ENCODE measurements around the gene GPC1.

DNA sequence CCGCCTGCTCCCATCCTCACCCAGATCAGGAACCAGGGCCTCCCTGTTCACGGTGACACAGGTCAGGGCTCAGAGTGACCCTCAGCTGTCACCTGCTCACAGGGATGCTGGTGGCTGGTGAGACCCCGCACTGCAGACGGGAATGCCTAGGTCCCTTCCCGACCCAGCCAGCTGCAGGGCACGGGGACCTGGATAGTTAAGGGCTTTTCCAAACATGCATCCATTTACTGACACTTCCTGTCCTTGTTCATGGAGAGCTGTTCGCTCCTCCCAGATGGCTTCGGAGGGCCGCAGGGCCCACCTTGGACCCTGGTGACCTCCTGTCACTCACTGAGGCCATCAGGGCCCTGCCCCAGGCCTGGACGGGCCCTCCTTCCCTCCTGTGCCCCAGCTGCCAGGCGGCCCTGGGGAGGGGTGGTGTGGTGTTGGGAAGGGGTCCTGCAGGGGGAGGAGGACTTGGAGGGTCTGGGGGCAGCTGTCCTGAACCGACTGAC is 31.7 kb downstream of the GPC1 start:
- no peak for TF ChIP-seq EZH2 (IDR thresholded peaks at IDR 0.05; ENCODE audit: low read depth, unreplicated experiment)
- no peak for TF ChIP-seq JUNB (IDR thresholded peaks at IDR 0.05; ENCODE audit: unreplicated experiment)
- no peak for TF ChIP-seq STAT1 (IDR thresholded peaks at IDR 0.05; ENCODE audit: unreplicated experiment)
- TF ChIP-seq EZH2phosphoT487 (IDR thresholded peaks at IDR 0.05; ENCODE audit: unreplicated experiment), result no peak
- TF ChIP-seq, protein P1, sequence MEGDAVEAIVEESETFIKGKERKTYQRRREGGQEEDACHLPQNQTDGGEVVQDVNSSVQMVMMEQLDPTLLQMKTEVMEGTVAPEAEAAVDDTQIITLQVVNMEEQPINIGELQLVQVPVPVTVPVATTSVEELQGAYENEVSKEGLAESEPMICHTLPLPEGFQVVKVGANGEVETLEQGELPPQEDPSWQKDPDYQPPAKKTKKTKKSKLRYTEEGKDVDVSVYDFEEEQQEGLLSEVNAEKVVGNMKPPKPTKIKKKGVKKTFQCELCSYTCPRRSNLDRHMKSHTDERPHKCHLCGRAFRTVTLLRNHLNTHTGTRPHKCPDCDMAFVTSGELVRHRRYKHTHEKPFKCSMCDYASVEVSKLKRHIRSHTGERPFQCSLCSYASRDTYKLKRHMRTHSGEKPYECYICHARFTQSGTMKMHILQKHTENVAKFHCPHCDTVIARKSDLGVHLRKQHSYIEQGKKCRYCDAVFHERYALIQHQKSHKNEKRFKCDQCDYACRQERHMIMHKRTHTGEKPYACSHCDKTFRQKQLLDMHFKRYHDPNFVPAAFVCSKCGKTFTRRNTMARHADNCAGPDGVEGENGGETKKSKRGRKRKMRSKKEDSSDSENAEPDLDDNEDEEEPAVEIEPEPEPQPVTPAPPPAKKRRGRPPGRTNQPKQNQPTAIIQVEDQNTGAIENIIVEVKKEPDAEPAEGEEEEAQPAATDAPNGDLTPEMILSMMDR (conservative IDR thresholded peaks at IDR 0.05; ENCODE audit: low read depth in 2 of 2), result no peak
- TF ChIP-seq CREB1 (CRISPR knock-in tag; IDR thresholded peaks at IDR 0.05; ENCODE audit: low read depth), result no peak
- TF ChIP-seq POLR2AphosphoS5 (IDR thresholded peaks at IDR 0.05; ENCODE audit: low read depth), result no peak
- TF ChIP-seq, protein P2, sequence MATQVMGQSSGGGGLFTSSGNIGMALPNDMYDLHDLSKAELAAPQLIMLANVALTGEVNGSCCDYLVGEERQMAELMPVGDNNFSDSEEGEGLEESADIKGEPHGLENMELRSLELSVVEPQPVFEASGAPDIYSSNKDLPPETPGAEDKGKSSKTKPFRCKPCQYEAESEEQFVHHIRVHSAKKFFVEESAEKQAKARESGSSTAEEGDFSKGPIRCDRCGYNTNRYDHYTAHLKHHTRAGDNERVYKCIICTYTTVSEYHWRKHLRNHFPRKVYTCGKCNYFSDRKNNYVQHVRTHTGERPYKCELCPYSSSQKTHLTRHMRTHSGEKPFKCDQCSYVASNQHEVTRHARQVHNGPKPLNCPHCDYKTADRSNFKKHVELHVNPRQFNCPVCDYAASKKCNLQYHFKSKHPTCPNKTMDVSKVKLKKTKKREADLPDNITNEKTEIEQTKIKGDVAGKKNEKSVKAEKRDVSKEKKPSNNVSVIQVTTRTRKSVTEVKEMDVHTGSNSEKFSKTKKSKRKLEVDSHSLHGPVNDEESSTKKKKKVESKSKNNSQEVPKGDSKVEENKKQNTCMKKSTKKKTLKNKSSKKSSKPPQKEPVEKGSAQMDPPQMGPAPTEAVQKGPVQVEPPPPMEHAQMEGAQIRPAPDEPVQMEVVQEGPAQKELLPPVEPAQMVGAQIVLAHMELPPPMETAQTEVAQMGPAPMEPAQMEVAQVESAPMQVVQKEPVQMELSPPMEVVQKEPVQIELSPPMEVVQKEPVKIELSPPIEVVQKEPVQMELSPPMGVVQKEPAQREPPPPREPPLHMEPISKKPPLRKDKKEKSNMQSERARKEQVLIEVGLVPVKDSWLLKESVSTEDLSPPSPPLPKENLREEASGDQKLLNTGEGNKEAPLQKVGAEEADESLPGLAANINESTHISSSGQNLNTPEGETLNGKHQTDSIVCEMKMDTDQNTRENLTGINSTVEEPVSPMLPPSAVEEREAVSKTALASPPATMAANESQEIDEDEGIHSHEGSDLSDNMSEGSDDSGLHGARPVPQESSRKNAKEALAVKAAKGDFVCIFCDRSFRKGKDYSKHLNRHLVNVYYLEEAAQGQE (IDR thresholded peaks at IDR 0.05; ENCODE audit: unreplicated experiment), result no peak
- no peak for TF ChIP-seq ZNF331 (CRISPR knock-in tag; IDR thresholded peaks at IDR 0.05; ENCODE audit: low read depth)
- TF ChIP-seq NANOG (IDR thresholded peaks at IDR 0.05; ENCODE audit: borderline replicate concordance), result no peak
- no peak for TF ChIP-seq ZNF114 (CRISPR knock-in tag; IDR thresholded peaks at IDR 0.05)
